OCI-LY7 (cell line): Measurements from ENCODE around the gene AIMP1. TPM values are rescaled to one million over a fixed set of nuclear protein-coding genes. Genes with fewer than 3 reads are reported as not detected.

Experiments used
- Bru-seq: library from RNA; stranded (reverse); fragments of 400-500 nt; gene quantifications from one replicate; lab custom pipeline; 2021; lab: Mats Ljungman, UMichigan
- BruChase-seq, 2 experiments: library from RNA; stranded (reverse); fragments of 400-500 nt; gene quantifications; one replicate each; lab custom pipeline; 2021; lab: Mats Ljungman, UMichigan
- BruUV-seq: library from RNA; stranded (reverse); fragments of 400-500 nt; replicated peaks from 2 replicates; lab custom pipeline; 2021; lab: Mats Ljungman, UMichigan
- CTCF ChIA-PET: fragments of 300-600 bp; sonication (Branson Sonifier 250); formaldehyde crosslinking; loops from one replicate; lab custom pipeline; 2022; ENCODE audit warnings: antibody characterized with exemption; ENCODE audit not compliant: unreplicated experiment; lab: Charles Lee
- POLR2A ChIA-PET: fragments of 300-600 bp; sonication (Branson Sonifier 250); formaldehyde crosslinking; loops from one replicate; lab custom pipeline; 2022; ENCODE audit warnings: antibody characterized with exemption; lab: Charles Lee
- DNase-seq: peaks from one replicate; pipeline ENCODE4 v3.0.0-alpha.2; 2015; ENCODE audit warnings: low spot score
- H2AFZ ChIP-seq: fragments of 200-600 bp; sonication (generic), shearing (Covaris generic); 2 replicates; pipeline ENCODE4 v1.6.1; 2014; ENCODE audit warnings: mild to moderate bottlenecking, antibody characterized with exemption, low read length, moderate library complexity
- H3K27ac ChIP-seq: fragments of 200-600 bp; sonication (generic); 2 replicates; pipeline ENCODE4 v1.5.1; 2014; ENCODE audit warnings: mixed run types, low read depth, mild to moderate bottlenecking, moderate library complexity, low read length, inconsistent platforms; ENCODE audit not compliant: poor library complexity, severe bottlenecking
- H3K36me3 ChIP-seq: fragments of 200-600 bp; sonication (generic); 2 replicates; pipeline ENCODE4 v1.6.1; 2014; ENCODE audit warnings: mild to moderate bottlenecking, antibody characterized with exemption, low read length, moderate library complexity, mixed read lengths; ENCODE audit not compliant: insufficient read depth
- H3K4me1 ChIP-seq: fragments of 200-600 bp; sonication (generic); 2 replicates; pipeline ENCODE4 v1.5.1; 2014; ENCODE audit warnings: mild to moderate bottlenecking, low read length; ENCODE audit not compliant: insufficient read depth, poor library complexity, severe bottlenecking
- H3K4me2 ChIP-seq: fragments of 200-600 bp; sonication (generic); 2 replicates; pipeline ENCODE4 v1.6.1; 2014; ENCODE audit warnings: mild to moderate bottlenecking, low read length
- H3K4me3 ChIP-seq: fragments of 200-600 bp; sonication (generic); 2 replicates; pipeline ENCODE4 v1.5.1; 2014; ENCODE audit warnings: mild to moderate bottlenecking, low read depth, low read length; ENCODE audit not compliant: poor library complexity, severe bottlenecking
- H3K79me2 ChIP-seq: fragments of 200-600 bp; sonication (generic); 2 replicates; pipeline ENCODE4 v1.6.1; 2016; ENCODE audit warnings: low read depth, mild to moderate bottlenecking, low read length, moderate library complexity, mixed read lengths; ENCODE audit not compliant: insufficient read depth
- H3K9me2 ChIP-seq: fragments of 200-600 bp; sonication (generic); 2 replicates; pipeline ENCODE4 v1.6.1; 2016; ENCODE audit warnings: mild to moderate bottlenecking, low read length, mixed read lengths; ENCODE audit not compliant: insufficient read depth
- H3K9me3 ChIP-seq: fragments of 200-600 bp; sonication (generic); 2 replicates; pipeline ENCODE4 v1.6.1; 2014; ENCODE audit warnings: mild to moderate bottlenecking, mixed run types, low read length, mixed read lengths
- H4K20me1 ChIP-seq: fragments of 200-600 bp; sonication (generic); 2 replicates; pipeline ENCODE4 v1.6.1; 2014; ENCODE audit warnings: mild to moderate bottlenecking, antibody characterized with exemption, low read length, moderate library complexity, mixed read lengths; ENCODE audit not compliant: insufficient read depth
- CTCF ChIP-seq: fragments of 200-600 bp; sonication (generic); conservative IDR thresholded peaks from 2 replicates; pipeline ENCODE4 v1.5.1; 2014; ENCODE audit warnings: mild to moderate bottlenecking, antibody characterized with exemption, low read length, moderate library complexity, mixed read lengths
- EZH2phosphoT487 ChIP-seq: fragments of 200-600 bp; sonication (generic); IDR thresholded peaks from 2 replicates; pipeline ENCODE4 v1.6.1; 2018; ENCODE audit warnings: low read depth, borderline replicate concordance, mild to moderate bottlenecking, mixed run types, antibody characterized with exemption, low read length, moderate library complexity, mixed read lengths
- intact Hi-C: fragments of 100-400 bp; cut with micrococcal nuclease; formaldehyde crosslinking; loops from one replicate; pipeline ENCODE4 v1.10.0; 2022; ENCODE audit not compliant: unreplicated experiment
- long read RNA-seq: library from polyadenylated mRNA; stranded (forward); transcript quantifications from one replicate; pipeline ENCODE4 v2.0.0, GENCODE V29; 2022
- total RNA-seq, 2 experiments: library from RNA; depleted of rRNA in 1 of 2; stranded (reverse); fragments of >200 nt in 1 of 2; shearing (Covaris generic) in 1 of 2; gene quantifications; 2 replicates each; pipeline ENCODE4 v1.2.3, GENCODE V29; 2014 to 2022

The AIMP1 gene
- total RNA-seq (2014; rRNA removed; shearing (Covaris generic)) (17.4 and 26.7 TPM in 2 replicates), total RNA-seq (2022) (51.7 and 54.9 TPM in 2 replicates), Bru-seq, nascent RNA (percentile 88 among the genes with signal in this experiment), BruChase-seq, experiment 1, labeled RNA remaining after a 6-hour chase (percentile 89 among the genes with signal in this experiment), BruChase-seq, experiment 2, labeled RNA remaining after a 2-hour chase (percentile 90 among the genes with signal in this experiment)
- long read RNA-seq, transcript AIMP1-202 (7 exons, 2,586 nt), result major isoform, 47 of 65 reads
- long read RNA-seq, partial matches to known transcripts, result 5 of 65 reads
- long read RNA-seq, other reads (novel, unspliced or antisense), result 13 of 65 reads

GRCh38 chr4:106315968-106316772 is at the start of gene AIMP1, which contains the start of gene TBCK:
Gene AIMP1 (plus strand): TSS chr4:106316550. CDS start chr4:106325010, 8,460 bp downstream.
Gene TBCK (minus strand): TSS chr4:106316209. CDS start chr4:106308960, 7,249 bp downstream.
- TF ChIP-seq CTCF (no peak), EZH2phosphoT487 (no peak)
- H2AFZ ChIP-seq, result peak within 1 kb of the TSS; percentile 91
- peak within 1 kb of the TSS; percentile 92 for H3K4me2 ChIP-seq
- ChIA-PET POLR2A (interaction anchor here (0.5 to 1.3 kb wide), 10 partner anchors 11 to 1403 kb away, joined by 3 to 6 read pairs (median 4); no protein-coding TSS in a partner anchor), CTCF (interaction anchor here (0.5 kb wide), 1 partner anchor 842 kb away, joined by 3 read pairs; the partner anchor contains the start of gene PPA2)
- no peaks in the 10 kb centered on the region for H3K9me2 ChIP-seq
- DNase-seq, result peak; percentile 92
- H3K27ac ChIP-seq, result peak within 1 kb of the TSS; percentile 75
- H3K36me3 ChIP-seq, result peaks cover 20% of the 10 kb centered on the region
- peaks cover 24% of the 10 kb centered on the region for H3K4me1 ChIP-seq
- no TSS peak for BruUV-seq
- H3K4me3 ChIP-seq, result peak within 1 kb of the TSS; percentile 92
- peaks cover 6% of the 10 kb centered on the region; the same call in 1 of the 2 replicates for H3K9me3 ChIP-seq
- H3K79me2 ChIP-seq, result peaks cover 75% of the 10 kb centered on the region
- intact Hi-C loops, result loop anchor here (5.0 to 10.0 kb wide), 4 partner anchors 601 to 1619 kb away; partner anchors contain the start of genes CYP2U1, PAPSS1 and PPA2
- peaks cover 12% of the 10 kb centered on the region; the same call in 1 of the 2 replicates for H4K20me1 ChIP-seq

- intact Hi-C loops, result loop anchor here (10.0 kb wide), 1 partner anchor 626 kb away; no protein-coding TSS in a partner anchor
- DNase-seq, result no peak
- Histone ChIP-seq H3K4me3 (no peak overlapping the region), H3K27ac (no peak overlapping the region), H3K9me2 (no peaks in the 10 kb centered on the region), H3K9me3 (no peaks in the 10 kb centered on the region), H3K79me2 (no peaks in the 10 kb centered on the region), H3K4me2 (no peak overlapping the region), H4K20me1 (no peaks in the 10 kb centered on the region), H3K4me1 (no peaks in the 10 kb centered on the region), H3K36me3 (no peaks in the 10 kb centered on the region), H2AFZ (no peak overlapping the region)
- no peak for TF ChIP-seq CTCF
- TF ChIP-seq EZH2phosphoT487, result no peak
- ChIA-PET CTCF (no interaction called here), POLR2A (no interaction called here)
- no TSS peak for BruUV-seq
Observed at GRCh38 chr4:106268786-106269185, 47.6 kb upstream of the AIMP1 start.
